Measurements from ENCODE around the gene SLC38A6. TPM values are rescaled to one million over a fixed set of nuclear protein-coding genes. Genes with fewer than 3 reads are reported as not detected.

SLC38A6 gene
- total and polyA plus RNA-seq, 2 donors from 2014 or later: 16.6 to 21.9 TPM

GRCh38 chr14:61080591-61081010, 99.6 kb downstream of the SLC38A6 start:
- no peaks in the 10 kb centered on the region for H3K36me3 ChIP-seq (ENCODE audit: control insufficient read depth in 2 of 3, insufficient read depth in 3 of 3, low read length in 3 of 3)
- no peaks in the 10 kb centered on the region for H3K9me3 ChIP-seq (ENCODE audit: control insufficient read depth in 2 of 3, insufficient read depth in 1 of 3, low read length in 3 of 3)
- no peaks in the 10 kb centered on the region for H3K27me3 ChIP-seq (ENCODE audit: control insufficient read depth, insufficient read depth, low read length)
- no peaks in the 10 kb centered on the region for H3K4me1 ChIP-seq (ENCODE audit: control insufficient read depth in 2 of 3, insufficient read depth in 2 of 3, low read depth in 1 of 3, low read length in 3 of 3)
- no peak for TF ChIP-seq CTCF (IDR thresholded peaks at IDR 0.05; ENCODE audit: borderline replicate concordance, extremely low read depth, insufficient read depth)
- no peak overlapping the region for H3K4me3 ChIP-seq (ENCODE audit: low read length in 3 of 3)
- no peak overlapping the region for H3K9ac ChIP-seq (ENCODE audit: low read length in 3 of 3)
- FAIRE-seq: no peak
- DNase-seq: no peak
- intact Hi-C loops (cut with DNase I): no loop called here
- no peak overlapping the region for H3K27ac ChIP-seq (ENCODE audit: low read depth in 2 of 2, low read length in 2 of 2)

- H3K27ac ChIP-seq (ENCODE audit: low read depth in 2 of 2, low read length in 2 of 2): no peak overlapping the region
- H3K36me3 ChIP-seq (ENCODE audit: control insufficient read depth in 2 of 3, insufficient read depth in 3 of 3, low read length in 3 of 3): no peaks in the 10 kb centered on the region
- FAIRE-seq (no peak), DNase-seq (no peak)
- H3K9me3 ChIP-seq (ENCODE audit: control insufficient read depth in 2 of 3, insufficient read depth in 1 of 3, low read length in 3 of 3): no peaks in the 10 kb centered on the region
- no peak overlapping the region for H3K4me3 ChIP-seq (ENCODE audit: low read length in 3 of 3)
- no peak overlapping the region for H3K9ac ChIP-seq (ENCODE audit: low read length in 3 of 3)
- no peaks in the 10 kb centered on the region for H3K27me3 ChIP-seq (ENCODE audit: control insufficient read depth, insufficient read depth, low read length)
- intact Hi-C loops (cut with DNase I): no loop called here
- no peaks in the 10 kb centered on the region for H3K4me1 ChIP-seq (ENCODE audit: control insufficient read depth in 2 of 3, insufficient read depth in 2 of 3, low read depth in 1 of 3, low read length in 3 of 3)
- TF ChIP-seq CTCF (IDR thresholded peaks at IDR 0.05; ENCODE audit: borderline replicate concordance, extremely low read depth, insufficient read depth): no peak
Measured at GRCh38 chr14:61088081-61088480, 107.0 kb downstream of the SLC38A6 start.

- Histone ChIP-seq H3K36me3 (ENCODE audit: control insufficient read depth in 2 of 3, insufficient read depth in 3 of 3, low read length in 3 of 3) (no peaks in the 10 kb centered on the region), H3K4me3 (ENCODE audit: low read length in 3 of 3) (no peak overlapping the region), H3K9ac (ENCODE audit: low read length in 3 of 3) (no peak overlapping the region), H3K9me3 (ENCODE audit: control insufficient read depth in 2 of 3, insufficient read depth in 1 of 3, low read length in 3 of 3) (no peaks in the 10 kb centered on the region), H3K4me1 (ENCODE audit: control insufficient read depth in 2 of 3, insufficient read depth in 2 of 3, low read depth in 1 of 3, low read length in 3 of 3) (no peaks in the 10 kb centered on the region), H3K27me3 (ENCODE audit: control insufficient read depth, insufficient read depth, low read length) (no peaks in the 10 kb centered on the region), H3K27ac (ENCODE audit: low read depth in 2 of 2, low read length in 2 of 2) (no peak overlapping the region)
- DNase-seq (no peak), FAIRE-seq (no peak)
- intact Hi-C loops (cut with DNase I): no loop called here
- TF ChIP-seq CTCF (IDR thresholded peaks at IDR 0.05; ENCODE audit: borderline replicate concordance, extremely low read depth, insufficient read depth): no peak
Measured at GRCh38 chr14:61089126-61089750, 108.2 kb downstream of the SLC38A6 start.
